K562 (cell line): ENCODE data around the gene STAB2. TPM values are rescaled to one million over a fixed set of nuclear protein-coding genes. Genes with fewer than 3 reads are reported as not detected.

Source experiments
- ATAC-seq: fragments of 200-7000 bp; cut with Tn5 transposase; 3 replicates; pipeline ENCODE4 v1.9.1; 2020; ENCODE audit warnings: moderate library complexity
- BruUV-seq: library from RNA; stranded (reverse); fragments of 400-500 nt; replicated peaks from 2 replicates; lab custom pipeline; 2021; lab: Mats Ljungman, UMichigan
- CTCF ChIA-PET: fragments of 300-600 bp; formaldehyde crosslinking; extraction: SDS; loops from one replicate; lab custom pipeline; 2021; ENCODE audit warnings: low intra/inter-chr PET ratio; lab: Yijun Ruan, JAX
- POLR2A ChIA-PET: fragments of 300-600, 350-650 bp; sonication (Branson Sonifier 250); formaldehyde crosslinking; extraction: SDS; loops from one replicate; lab custom pipeline; 2021; ENCODE audit warnings: antibody characterized with exemption, inconsistent platforms; lab: Yijun Ruan, JAX
- DNase-seq, 4 experiments: peaks; one replicate each; pipeline versions ENCODE4 v3.0.0 to v3.0.0-alpha.2; 2011 to 2018; ENCODE audit warnings: low spot score in 3 of 4, mixed read lengths in 3 of 4; ENCODE audit errors: extremely low read depth in 1 of 4
- FAIRE-seq: peaks from 2 replicates; lab custom pipeline; 2011; peaks lifted over from hg19 to GRCh38; lab: Jason Lieb, UNC
- H2AFZ ChIP-seq: 2 replicates; pipeline ENCODE4 v1.6.0; 2011; ENCODE audit warnings: low read depth, low read length, control low read depth, inconsistent platforms
- H3K27ac ChIP-seq: fragments of 200-600 bp; 3 replicates; pipeline ENCODE4 v1.8.0; 2011; ENCODE audit warnings: low read depth, mild to moderate bottlenecking, control low read depth, inconsistent platforms, low read length, moderate library complexity, mixed read lengths; ENCODE audit errors: extremely low read depth
- H3K27me3 ChIP-seq, 2 experiments: fragments of 300-600 bp in 1 of 2; 2 replicates in 1 of 2; 3 replicates in 1 of 2; pipeline versions ENCODE4 v1.6.0 to v1.8.0; 2011; ENCODE audit warnings: inconsistent platforms in 2 of 2, low read length in 2 of 2, mild to moderate bottlenecking in 1 of 2, mixed read lengths in 1 of 2, moderate library complexity in 1 of 2; ENCODE audit not compliant: control insufficient read depth in 2 of 2, insufficient read depth in 2 of 2
- H3K36me3 ChIP-seq: fragments of 300-600 bp; 3 replicates; pipeline ENCODE4 v1.8.0; 2011; ENCODE audit warnings: mild to moderate bottlenecking, low read length, inconsistent platforms; ENCODE audit not compliant: control insufficient read depth, insufficient read depth
- H3K4me1 ChIP-seq, 2 experiments: fragments of 200-600 bp in 1 of 2; replicated peaks in 1 of 2; 2 replicates in 1 of 2; 3 replicates in 1 of 2; pipeline versions ENCODE4 v1.5.1 to v1.8.0; 2011; ENCODE audit warnings: inconsistent platforms in 2 of 2, low read length in 2 of 2, mild to moderate bottlenecking in 1 of 2, mixed read lengths in 1 of 2, moderate library complexity in 1 of 2; ENCODE audit not compliant: control insufficient read depth in 2 of 2, insufficient read depth in 2 of 2
- H3K4me2 ChIP-seq: 2 replicates; pipeline ENCODE4 v1.6.1; 2011; ENCODE audit warnings: low read length, control low read depth, inconsistent platforms, mixed read lengths; ENCODE audit not compliant: insufficient read depth
- H3K4me3 ChIP-seq: fragments of 200-600 bp; sonication (generic), shearing (Covaris generic); 2 replicates; pipeline ENCODE4 v1.5.1; 2016; ENCODE audit warnings: control low read depth, inconsistent platforms
- H3K79me2 ChIP-seq: fragments of 200-600 bp; 3 replicates; pipeline ENCODE4 v1.8.0; 2011; ENCODE audit warnings: low read length, inconsistent platforms; ENCODE audit not compliant: control insufficient read depth, insufficient read depth
- H3K9ac ChIP-seq, 2 experiments: 2 replicates each; pipeline versions ENCODE4 v1.6.0 to v1.6.1; 2011; ENCODE audit warnings: low read depth in 2 of 2, low read length in 2 of 2, control low read depth in 1 of 2, inconsistent platforms in 1 of 2, mild to moderate bottlenecking in 1 of 2, mixed read lengths in 1 of 2; ENCODE audit not compliant: insufficient read depth in 1 of 2
- H3K9me1 ChIP-seq: one replicate; pipeline ENCODE4 v1.6.0; 2011; ENCODE audit warnings: inconsistent platforms, mild to moderate bottlenecking, low read length, moderate library complexity; ENCODE audit not compliant: control insufficient read depth, insufficient read depth
- H3K9me3 ChIP-seq: replicated peaks from 2 replicates; pipeline ENCODE4 v1.5.1; 2011; ENCODE audit warnings: low read depth, low read length, inconsistent platforms; ENCODE audit not compliant: control insufficient read depth, insufficient read depth
- H4K20me1 ChIP-seq: replicated peaks from 2 replicates; pipeline ENCODE4 v1.6.1; 2011; ENCODE audit warnings: low read length, inconsistent platforms, mixed read lengths; ENCODE audit not compliant: control insufficient read depth, insufficient read depth
- ELF1 ChIP-seq: fragments of 200-800 bp; sonication (Bioruptor generic); IDR thresholded peaks from 2 replicates; pipeline ENCODE4 v1.6.1; 2016; ENCODE audit warnings: missing genetic modification characterization, missing compliant biosample characterization
- MCM3 ChIP-seq: fragments of 450-650 bp; IDR thresholded peaks from 2 replicates; pipeline ENCODE4 v1.6.1; 2016
- MEIS2 ChIP-seq: fragments of 450-650 bp; IDR thresholded peaks from 2 replicates; pipeline ENCODE4 v1.6.1; 2014; ENCODE audit warnings: mild to moderate bottlenecking; ENCODE audit not compliant: partially characterized antibody
- SOX6 ChIP-seq: fragments of 450-650 bp; IDR thresholded peaks from 2 replicates; pipeline ENCODE4 v1.6.1; 2014; ENCODE audit warnings: mild to moderate bottlenecking
- ZBTB1 ChIP-seq: sonication (generic); formaldehyde crosslinking; IDR thresholded peaks from 2 replicates; pipeline ENCODE4 v1.8.1; 2023; ENCODE audit warnings: missing genetic modification reagents, low read depth, mild to moderate bottlenecking, borderline replicate concordance
- ZKSCAN1 ChIP-seq: fragments of 150-350 bp; IDR thresholded peaks from 2 replicates; pipeline ENCODE4 v1.6.1; 2016; ENCODE audit warnings: low read depth, low read length
- ZNF766 ChIP-seq: fragments of 200-800 bp; sonication (Bioruptor generic); conservative IDR thresholded peaks from 2 replicates; pipeline ENCODE4 v1.6.1; 2016; ENCODE audit warnings: missing genetic modification characterization, missing compliant biosample characterization
- WGBS: fragments of 100-300 bp; shearing (Covaris generic); methylation state at CpG from one replicate; pipeline ENCODE4 v1.1.6; 2016; ENCODE audit warnings: low coverage, mixed read lengths; ENCODE audit not compliant: insufficient coverage; ENCODE audit errors: missing lambda C conversion rate; 5-methylcytosine and 5-hydroxymethylcytosine counted together
- in situ Hi-C: fragments of 300-500 bp; cut with MboI; formaldehyde crosslinking; loops from 4 replicates; pipeline ENCODE4 v1.15.0; 2018; ENCODE audit warnings: inconsistent platforms, mixed read lengths
- intact Hi-C: fragments of 100-400 bp; cut with micrococcal nuclease; formaldehyde crosslinking; loops from 2 replicates; pipeline ENCODE4 v1.14.2; 2022
- polyA plus RNA-seq, 8 experiments: library from polyadenylated mRNA; depleted of rRNA in 4 of 8; stranded (reverse) in 5 of 8; unstranded in 3 of 8; fragments of >200 nt; fragmentation: Nextera tagmentation in 2 of 8; fragmentation: Illumina TruSeq in 1 of 8; extraction: Ambion mirVana in 2 of 8; extraction: Trizol in 1 of 8; gene quantifications; 2 replicates each; pipeline versions ENCODE4 v1.2.1 to v1.2.3, GENCODE V29; 2011 to 2014; ENCODE audit warnings: inconsistent platforms in 1 of 8, missing spikeins in 1 of 8
- total RNA-seq, 7 experiments: library from RNA; depleted of rRNA in 6 of 7; stranded (reverse); fragments of >200 nt in 6 of 7; fragmentation: Illumina TruSeq in 2 of 7; extraction: Trizol in 2 of 7; gene quantifications; 2 replicates each; pipeline versions ENCODE4 v1.2.1 to v1.2.3, GENCODE V29; 2011 to 2021; ENCODE audit warnings: low replicate concordance in 1 of 7
- TF ChIP-seq, protein P1 (sequence below): fragments of 450-650 bp; IDR thresholded peaks from 2 replicates; pipeline ENCODE4 v1.6.1; 2018; ENCODE audit warnings: mild to moderate bottlenecking, low read depth; ENCODE audit not compliant: partially characterized antibody

STAB2 gene
- total and polyA plus RNA-seq, 9 of the 15 experiments (the other 6 are each of a cell fraction or from before 2014, with no cell fraction given), result 0.10 TPM; not detected in 8

DNA sequence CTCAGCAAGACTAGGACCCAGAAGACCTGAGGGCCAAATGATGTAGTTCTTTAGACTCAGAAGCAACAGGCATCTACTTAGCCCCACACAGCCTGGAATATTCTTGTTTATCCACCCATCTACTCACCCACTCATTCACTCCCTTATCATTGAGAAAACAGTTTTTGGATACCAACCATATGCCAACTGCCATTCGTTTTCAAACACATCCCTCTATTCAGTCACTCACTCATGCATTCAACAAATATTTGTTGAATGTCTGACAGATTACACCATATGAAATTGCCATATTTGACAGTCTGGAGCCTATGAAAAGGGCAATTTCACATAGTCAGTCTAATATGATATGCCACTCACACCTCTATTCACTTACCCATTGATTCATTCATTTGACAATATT lies 150.8 kb downstream of the STAB2 start (continued):
- no peak for TF ChIP-seq ELF1
- no peak for TF ChIP-seq ZNF766 (CRISPR knock-in tag)
- no peak for TF ChIP-seq MEIS2
- TF ChIP-seq, protein P1, sequence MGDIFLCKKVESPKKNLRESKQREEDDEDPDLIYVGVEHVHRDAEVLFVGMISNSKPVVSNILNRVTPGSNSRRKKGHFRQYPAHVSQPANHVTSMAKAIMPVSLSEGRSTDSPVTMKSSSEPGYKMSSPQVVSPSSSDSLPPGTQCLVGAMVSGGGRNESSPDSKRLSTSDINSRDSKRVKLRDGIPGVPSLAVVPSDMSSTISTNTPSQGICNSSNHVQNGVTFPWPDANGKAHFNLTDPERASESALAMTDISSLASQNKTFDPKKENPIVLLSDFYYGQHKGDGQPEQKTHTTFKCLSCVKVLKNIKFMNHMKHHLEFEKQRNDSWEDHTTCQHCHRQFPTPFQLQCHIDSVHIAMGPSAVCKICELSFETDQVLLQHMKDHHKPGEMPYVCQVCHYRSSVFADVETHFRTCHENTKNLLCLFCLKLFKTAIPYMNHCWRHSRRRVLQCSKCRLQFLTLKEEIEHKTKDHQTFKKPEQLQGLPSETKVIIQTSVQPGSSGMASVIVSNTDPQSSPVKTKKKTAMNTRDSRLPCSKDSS, result no peak

DNA sequence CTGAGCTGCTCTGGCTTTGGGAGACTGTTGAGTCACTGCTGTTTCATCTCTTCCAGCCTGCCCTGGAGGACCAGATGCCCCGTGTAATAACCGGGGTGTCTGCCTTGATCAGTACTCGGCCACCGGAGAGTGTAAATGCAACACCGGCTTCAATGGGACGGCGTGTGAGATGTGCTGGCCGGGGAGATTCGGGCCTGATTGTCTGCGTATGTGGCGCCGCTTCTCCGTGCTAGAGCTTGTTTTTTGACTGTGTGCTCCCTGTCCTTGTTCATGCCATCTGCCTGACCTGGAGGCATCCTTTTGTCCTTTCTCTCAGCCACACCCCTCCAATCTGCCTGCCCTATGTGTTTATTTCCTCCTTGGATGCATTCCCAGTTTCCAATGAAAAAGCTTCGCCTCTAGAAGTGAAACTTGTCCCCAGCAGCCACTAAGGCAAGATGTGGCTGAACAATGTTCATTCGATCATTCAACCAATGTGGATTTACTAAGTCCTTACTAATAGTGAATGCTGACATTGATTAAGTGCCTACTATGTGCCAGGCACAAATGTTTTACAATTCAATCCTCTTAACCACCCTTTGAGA lies 155.4 kb downstream of the STAB2 start:
- H2AFZ ChIP-seq, result no peak overlapping the region
- H3K4me3 ChIP-seq, result no peak overlapping the region
- H3K4me2 ChIP-seq, result no peak overlapping the region
- peaks cover 22 to 37% of the 10 kb centered on the region in 2 experiments for H3K27me3 ChIP-seq
- ChIA-PET CTCF (no interaction called here), POLR2A (interaction anchor here (0.7 to 0.9 kb wide), 2 partner anchors 11 to 12 kb away, joined by 3 to 4 read pairs; no protein-coding TSS in a partner anchor)
- H3K9me1 ChIP-seq, result no peaks in the 10 kb centered on the region
- H4K20me1 ChIP-seq, result no peaks in the 10 kb centered on the region; the same call in 1 of the 2 replicates
- no TSS peak for BruUV-seq
- H3K4me1 ChIP-seq, result peaks cover 0 to 2% of the 10 kb centered on the region in 2 experiments; a peak in 1 of 5 replicates
- H3K36me3 ChIP-seq, result no peaks in the 10 kb centered on the region
- intact Hi-C loops, result no loop called here
- 0 out of 3 replicates have a peak, but pooled peaks have one; percentile 14 for ATAC-seq
- H3K79me2 ChIP-seq, result no peaks in the 10 kb centered on the region
- H3K27ac ChIP-seq, result no peak overlapping the region
- no peak for DNase-seq
- no peaks in the 10 kb centered on the region for H3K9me3 ChIP-seq
- WGBS, result 2% methylated on average over 15 of the region's 15 CpGs
- no peak for FAIRE-seq
- no peak overlapping the region; a peak in 1 of 4 replicates for H3K9ac ChIP-seq
- TF ChIP-seq ZKSCAN1, result peak; percentile 51; the same call in 1 of the 2 replicates
- no peak for TF ChIP-seq SOX6
- TF ChIP-seq ZBTB1 (CRISPR knock-in tag), result no peak
- peak; percentile 36; the same call in 1 of the 2 replicates for TF ChIP-seq MCM3
- in situ Hi-C loops, result no loop called here
